Epithelial cell of esophagus (primary cell): ENCODE data around the gene VASN.

Source experiments
- DNase-seq: peaks from one replicate; pipeline ENCODE4 v3.0.0; 2010; ENCODE audit warnings: low read depth
- H3K4me3 ChIP-seq: 2 replicates; pipeline ENCODE4 v1.5.1; 2011; ENCODE audit warnings: mild to moderate bottlenecking, low read length, control low read depth
- TF ChIP-seq, protein P1 (sequence below): IDR thresholded peaks from 2 replicates; pipeline ENCODE4 v1.5.1; 2011; ENCODE audit warnings: low read depth, mild to moderate bottlenecking, low read length, control low read depth, inconsistent platforms; ENCODE audit not compliant: insufficient read depth; ENCODE audit errors: missing control alignments

VASN gene

DNA sequence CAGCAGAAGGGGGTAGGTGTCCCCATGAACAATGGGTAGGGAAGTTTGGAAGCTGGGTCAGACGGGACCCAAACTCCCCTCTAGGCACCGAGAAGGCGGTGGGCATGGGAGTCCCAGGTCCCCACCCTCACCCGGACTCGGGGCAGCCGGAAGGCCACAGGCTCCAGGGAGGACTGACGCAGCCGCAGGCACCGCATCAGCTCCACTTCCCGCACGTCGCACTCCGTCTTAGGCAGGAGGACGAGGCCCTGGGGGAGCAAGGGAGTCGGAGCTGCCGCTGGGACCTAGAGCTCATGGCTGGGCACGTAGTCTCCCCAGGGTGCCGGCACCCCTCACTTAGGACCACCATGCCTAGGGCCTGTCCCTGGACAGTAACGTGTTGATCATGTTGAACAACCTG lies 13.4 kb upstream of the VASN start:
- DNase-seq, result no peak
- TF ChIP-seq, protein P1, sequence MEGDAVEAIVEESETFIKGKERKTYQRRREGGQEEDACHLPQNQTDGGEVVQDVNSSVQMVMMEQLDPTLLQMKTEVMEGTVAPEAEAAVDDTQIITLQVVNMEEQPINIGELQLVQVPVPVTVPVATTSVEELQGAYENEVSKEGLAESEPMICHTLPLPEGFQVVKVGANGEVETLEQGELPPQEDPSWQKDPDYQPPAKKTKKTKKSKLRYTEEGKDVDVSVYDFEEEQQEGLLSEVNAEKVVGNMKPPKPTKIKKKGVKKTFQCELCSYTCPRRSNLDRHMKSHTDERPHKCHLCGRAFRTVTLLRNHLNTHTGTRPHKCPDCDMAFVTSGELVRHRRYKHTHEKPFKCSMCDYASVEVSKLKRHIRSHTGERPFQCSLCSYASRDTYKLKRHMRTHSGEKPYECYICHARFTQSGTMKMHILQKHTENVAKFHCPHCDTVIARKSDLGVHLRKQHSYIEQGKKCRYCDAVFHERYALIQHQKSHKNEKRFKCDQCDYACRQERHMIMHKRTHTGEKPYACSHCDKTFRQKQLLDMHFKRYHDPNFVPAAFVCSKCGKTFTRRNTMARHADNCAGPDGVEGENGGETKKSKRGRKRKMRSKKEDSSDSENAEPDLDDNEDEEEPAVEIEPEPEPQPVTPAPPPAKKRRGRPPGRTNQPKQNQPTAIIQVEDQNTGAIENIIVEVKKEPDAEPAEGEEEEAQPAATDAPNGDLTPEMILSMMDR, result no peak
- no peak overlapping the region for H3K4me3 ChIP-seq

DNA sequence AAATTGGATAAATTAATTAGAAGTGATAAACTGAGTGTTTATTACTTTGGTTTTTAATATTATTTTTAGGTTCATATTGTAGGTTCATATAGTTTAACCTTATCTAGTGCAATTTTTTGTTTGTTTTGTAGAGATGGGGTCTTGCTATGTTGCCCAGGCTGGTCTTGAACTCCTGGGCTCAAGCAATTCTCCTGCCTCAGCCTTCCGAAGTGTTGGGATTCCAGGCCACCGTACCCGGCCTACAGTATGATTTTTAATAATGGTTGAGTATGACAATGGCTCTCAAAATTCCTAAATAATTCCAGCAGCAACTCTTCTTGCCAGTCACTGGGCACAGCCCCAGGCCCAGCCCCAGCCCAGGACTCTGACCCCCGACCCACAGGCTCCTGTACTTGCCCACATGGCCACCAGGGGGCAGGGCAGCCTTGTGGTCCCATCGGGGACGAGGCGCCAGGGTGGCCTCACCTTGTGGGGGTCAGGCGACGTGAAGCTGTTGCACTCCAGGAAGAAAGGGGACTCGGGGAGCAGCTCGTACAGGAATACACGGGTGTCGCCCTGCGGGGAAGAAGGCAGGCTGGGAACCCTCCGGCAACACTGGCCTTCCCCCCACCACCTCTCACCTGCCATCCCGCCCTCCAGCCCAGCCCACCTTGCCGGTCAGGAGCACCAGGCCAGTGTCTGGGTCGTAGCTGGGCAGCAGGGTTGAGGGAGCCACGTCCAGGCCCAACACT lies 12.7 kb upstream of the VASN start:
- TF ChIP-seq, protein P1, result peak; percentile 88
- H3K4me3 ChIP-seq, result no peak overlapping the region
- DNase-seq, result no peak

DNA sequence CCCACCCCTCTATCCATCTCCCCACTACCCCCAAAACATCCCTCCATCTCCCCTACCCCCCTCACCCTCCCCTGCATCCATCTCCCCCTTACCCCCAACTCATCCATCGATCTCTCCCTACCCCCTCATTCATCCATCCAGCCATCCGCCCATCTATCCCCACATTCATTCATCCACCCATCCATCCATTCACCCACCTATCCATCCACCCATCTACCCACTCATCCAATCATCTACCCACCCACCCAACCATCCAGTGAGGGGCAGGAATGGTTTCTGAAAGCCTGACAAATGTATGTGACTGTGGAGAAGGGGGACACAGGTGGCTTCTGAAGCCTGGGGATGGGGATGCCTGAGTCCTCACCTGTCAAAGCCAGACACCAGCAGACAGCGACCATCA lies 11.7 kb upstream of the VASN start:
- no peak overlapping the region for H3K4me3 ChIP-seq
- no peak for DNase-seq
- TF ChIP-seq, protein P1, result no peak

DNA sequence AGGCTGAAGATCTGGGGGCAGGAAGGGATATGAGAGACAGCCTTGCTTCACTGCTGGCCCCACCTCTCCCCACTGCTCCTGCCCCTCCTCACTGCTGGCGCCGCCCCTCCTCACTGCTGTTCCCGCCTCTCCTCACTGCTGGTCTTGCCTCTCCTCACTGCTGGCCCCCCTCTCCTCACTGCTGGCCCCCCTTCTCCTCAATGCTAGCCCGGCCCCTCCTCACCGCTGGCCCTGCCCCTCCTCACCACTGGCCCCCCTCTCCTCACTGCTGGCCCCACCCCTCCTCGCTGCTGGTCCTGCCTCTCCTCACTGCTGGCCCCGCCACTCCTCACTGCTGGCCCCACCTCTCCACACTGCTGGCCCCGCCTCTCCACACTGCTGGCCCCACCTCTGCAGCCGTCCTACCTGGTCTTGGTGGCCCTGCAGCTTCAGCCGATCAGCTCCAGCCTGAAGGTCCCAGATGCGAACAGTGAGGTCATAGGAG lies 11.1 kb upstream of the VASN start:
- H3K4me3 ChIP-seq, result no peak overlapping the region
- TF ChIP-seq, protein P1, result no peak
- no peak for DNase-seq

DNA sequence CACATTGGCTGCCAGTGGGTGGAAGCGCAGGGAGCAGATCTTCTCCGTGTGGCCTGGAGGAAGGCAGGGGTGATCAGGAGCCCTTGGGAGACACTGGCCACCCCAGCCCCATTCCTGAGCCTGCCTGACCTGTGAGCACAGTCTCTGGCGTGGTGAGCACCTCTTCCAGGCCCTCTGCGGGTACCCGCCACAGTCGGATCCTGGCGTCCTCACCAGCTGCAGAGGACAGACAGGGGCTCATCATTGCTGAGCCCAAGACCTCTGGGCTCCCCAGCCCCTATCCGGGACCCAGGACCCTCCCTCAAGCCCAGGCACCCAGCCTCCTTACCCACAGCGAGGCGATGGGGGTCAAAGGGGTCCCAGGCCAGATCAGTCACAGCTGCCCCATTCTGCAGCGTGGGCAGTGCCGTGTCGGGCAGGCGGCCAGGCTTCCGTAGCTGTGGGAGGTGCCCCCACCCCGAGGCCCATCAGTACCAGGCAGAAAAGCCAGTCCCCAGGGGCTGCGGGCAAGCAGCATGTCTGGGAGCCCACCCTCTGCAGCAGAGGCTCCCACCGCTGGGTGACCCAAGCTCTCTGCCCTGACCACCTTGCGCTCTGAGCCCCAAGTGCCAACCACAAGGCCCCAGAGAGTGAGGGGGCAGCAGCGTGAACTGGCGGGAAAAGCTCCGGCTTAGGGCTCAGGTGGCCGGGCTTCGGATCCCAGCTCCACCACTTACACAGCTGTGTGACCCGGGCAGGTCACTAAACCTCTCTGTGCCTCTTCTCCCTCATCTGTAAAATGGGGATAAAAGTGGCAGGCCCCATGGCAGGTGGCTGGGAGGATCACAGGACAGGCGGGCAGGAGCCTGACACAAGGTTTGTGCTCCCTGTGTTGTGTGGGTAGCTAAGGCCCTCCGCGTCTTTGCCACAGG lies 10.4 kb upstream of the VASN start:
- no peak for DNase-seq
- TF ChIP-seq, protein P1, result no peak
- H3K4me3 ChIP-seq, result no peak overlapping the region

DNA sequence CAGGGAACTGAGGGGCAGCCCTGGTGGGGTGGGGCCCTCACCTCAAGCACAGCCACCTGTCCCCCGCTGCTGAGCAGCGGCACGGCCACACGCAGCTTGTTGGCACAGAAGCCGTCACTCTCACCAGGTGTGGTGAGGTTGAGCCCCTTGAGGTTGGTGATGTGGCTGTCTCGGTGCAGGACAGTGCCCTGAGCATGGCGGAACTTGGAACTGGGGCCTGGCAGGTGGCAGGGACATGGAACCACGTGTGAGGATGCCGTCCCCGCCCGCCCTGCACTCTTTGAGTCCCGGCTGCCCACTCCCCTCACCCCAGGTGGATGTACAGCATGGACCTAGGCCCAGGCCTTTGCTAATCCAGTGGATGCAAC lies 9.7 kb upstream of the VASN start:
- no peak for DNase-seq
- H3K4me3 ChIP-seq, result no peak overlapping the region
- TF ChIP-seq, protein P1, result no peak
